ENCODE results near the gene CFAP43. TPM values are rescaled to one million over a fixed set of nuclear protein-coding genes. Genes with fewer than 3 reads are reported as not detected.

The CFAP43 gene
- total RNA-seq, 2 donors from 2014 or later, result 0.12 TPM; not detected in 1

GRCh38 chr10:104103956-104104355, 128.2 kb downstream of the CFAP43 start:
- TF ChIP-seq CTCF (IDR thresholded peaks at IDR 0.05), result no peak
- no peaks in the 10 kb centered on the region for H3K27me3 ChIP-seq
- H3K9me3 ChIP-seq, result no peaks in the 10 kb centered on the region
- DNase-seq (ENCODE audit: low spot score), result no peak
- no peaks in the 10 kb centered on the region for H3K36me3 ChIP-seq
- H3K27ac ChIP-seq, result no peak overlapping the region
- H3K4me3 ChIP-seq, result no peak overlapping the region
- H3K4me1 ChIP-seq, result no peaks in the 10 kb centered on the region

- H3K27me3 ChIP-seq, result no peaks in the 10 kb centered on the region
Measured at GRCh38 chr10:104101902-104102301, 130.3 kb downstream of the CFAP43 start.

GRCh38 chr10:104100795-104101194, 131.4 kb downstream of the CFAP43 start:
- no peak for TF ChIP-seq CTCF (IDR thresholded peaks at IDR 0.05)
- Histone ChIP-seq H3K4me1 (no peaks in the 10 kb centered on the region), H3K27me3 (no peaks in the 10 kb centered on the region), H3K4me3 (no peak overlapping the region), H3K9me3 (no peaks in the 10 kb centered on the region), H3K36me3 (no peaks in the 10 kb centered on the region), H3K27ac (no peak overlapping the region)
- DNase-seq (ENCODE audit: low spot score), result no peak

More at GRCh38 chr10:104101902-104102301, 130.3 kb downstream of the CFAP43 start:
- no peak for TF ChIP-seq CTCF (IDR thresholded peaks at IDR 0.05)
- Histone ChIP-seq H3K4me1 (no peaks in the 10 kb centered on the region), H3K9me3 (no peaks in the 10 kb centered on the region), H3K36me3 (no peaks in the 10 kb centered on the region), H3K27ac (no peak overlapping the region), H3K4me3 (no peak overlapping the region)
- DNase-seq (ENCODE audit: low spot score), result no peak

- Histone ChIP-seq H3K36me3 (no peaks in the 10 kb centered on the region), H3K9me3 (no peaks in the 10 kb centered on the region), H3K4me1 (no peaks in the 10 kb centered on the region), H3K27me3 (no peaks in the 10 kb centered on the region), H3K4me3 (no peak overlapping the region), H3K27ac (no peak overlapping the region)
- no peak for TF ChIP-seq CTCF (IDR thresholded peaks at IDR 0.05)
- no peak for DNase-seq (ENCODE audit: low spot score)
Measured at GRCh38 chr10:104099941-104100340, 132.2 kb downstream of the CFAP43 start.

- H3K4me3 ChIP-seq, result no peak overlapping the region
- no peaks in the 10 kb centered on the region for H3K4me1 ChIP-seq
- no peaks in the 10 kb centered on the region for H3K9me3 ChIP-seq
- DNase-seq (ENCODE audit: low spot score), result no peak
- no peaks in the 10 kb centered on the region for H3K36me3 ChIP-seq
- H3K27me3 ChIP-seq, result no peaks in the 10 kb centered on the region
- no peak overlapping the region for H3K27ac ChIP-seq
- no peak for TF ChIP-seq CTCF (IDR thresholded peaks at IDR 0.05)
Measured at GRCh38 chr10:104099269-104099668, 132.9 kb downstream of the CFAP43 start.

GRCh38 chr10:104098358-104098925, 133.7 kb downstream of the CFAP43 start:
- no peaks in the 10 kb centered on the region for H3K36me3 ChIP-seq
- no peaks in the 10 kb centered on the region for H3K4me1 ChIP-seq
- H3K27me3 ChIP-seq, result no peaks in the 10 kb centered on the region
- no peaks in the 10 kb centered on the region for H3K9me3 ChIP-seq
- no peak overlapping the region for H3K27ac ChIP-seq
- no peak for TF ChIP-seq CTCF (IDR thresholded peaks at IDR 0.05)
- DNase-seq (ENCODE audit: low spot score), result no peak
- no peak overlapping the region for H3K4me3 ChIP-seq
